ENCODE results near the gene CMSS1.

DNA sequence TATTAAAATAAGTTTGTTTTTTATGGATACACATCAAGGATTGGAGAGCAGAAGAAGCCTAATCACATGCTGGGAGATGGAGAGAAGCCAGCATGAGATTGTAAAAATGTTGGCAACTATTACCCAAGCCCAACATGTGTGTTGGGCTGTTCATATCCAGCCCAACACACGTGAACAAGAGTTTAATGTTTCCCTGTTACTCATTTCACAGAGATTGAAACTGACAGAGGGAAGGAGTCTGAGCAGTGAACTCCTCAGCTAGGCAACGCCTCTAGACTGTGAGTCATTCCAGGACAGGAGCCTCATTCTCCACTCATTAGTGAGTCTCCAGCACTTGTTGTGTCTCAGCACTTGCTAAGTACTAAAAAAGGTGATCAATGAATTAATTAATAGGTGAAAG lies 43.2 kb upstream of the CMSS1 start:
- TF ChIP-seq, protein P1, sequence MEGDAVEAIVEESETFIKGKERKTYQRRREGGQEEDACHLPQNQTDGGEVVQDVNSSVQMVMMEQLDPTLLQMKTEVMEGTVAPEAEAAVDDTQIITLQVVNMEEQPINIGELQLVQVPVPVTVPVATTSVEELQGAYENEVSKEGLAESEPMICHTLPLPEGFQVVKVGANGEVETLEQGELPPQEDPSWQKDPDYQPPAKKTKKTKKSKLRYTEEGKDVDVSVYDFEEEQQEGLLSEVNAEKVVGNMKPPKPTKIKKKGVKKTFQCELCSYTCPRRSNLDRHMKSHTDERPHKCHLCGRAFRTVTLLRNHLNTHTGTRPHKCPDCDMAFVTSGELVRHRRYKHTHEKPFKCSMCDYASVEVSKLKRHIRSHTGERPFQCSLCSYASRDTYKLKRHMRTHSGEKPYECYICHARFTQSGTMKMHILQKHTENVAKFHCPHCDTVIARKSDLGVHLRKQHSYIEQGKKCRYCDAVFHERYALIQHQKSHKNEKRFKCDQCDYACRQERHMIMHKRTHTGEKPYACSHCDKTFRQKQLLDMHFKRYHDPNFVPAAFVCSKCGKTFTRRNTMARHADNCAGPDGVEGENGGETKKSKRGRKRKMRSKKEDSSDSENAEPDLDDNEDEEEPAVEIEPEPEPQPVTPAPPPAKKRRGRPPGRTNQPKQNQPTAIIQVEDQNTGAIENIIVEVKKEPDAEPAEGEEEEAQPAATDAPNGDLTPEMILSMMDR (conservative IDR thresholded peaks at IDR 0.05; ENCODE audit: low read length), result no peak
- TF ChIP-seq EZH2phosphoT487 (IDR thresholded peaks at IDR 0.05; ENCODE audit: borderline replicate concordance), result no peak

Measured in Loucy (cell line).